Lung (tissue), 12 donors: ENCODE measurements around the gene DGAT2L6. TPM values are rescaled to one million over a fixed set of nuclear protein-coding genes. Genes with fewer than 3 reads are reported as not detected.

Experiments
- ATAC-seq: fragments of 200-7000 bp; cut with Tn5 transposase; one replicate; pipeline ENCODE4 v1.9.1; 2020; ENCODE audit warnings: moderate number of reproducible peaks; ENCODE audit not compliant: insufficient read depth, low FRiP score
- DNase-seq, 3 donors: peaks; one replicate each; pipeline ENCODE4 v3.0.0-alpha.2; 2013 to 2017
- H3K27ac ChIP-seq, 2 donors: one replicate each; pipeline ENCODE4 v1.5.1; 2013; ENCODE audit warnings: mild to moderate bottlenecking in 2 of 2, moderate library complexity in 2 of 2, control low read depth in 1 of 2, inconsistent platforms in 1 of 2, low read depth in 1 of 2, low read length in 1 of 2
- H3K27me3 ChIP-seq, 3 donors: one replicate each; pipeline ENCODE4 v1.5.1; 2013; ENCODE audit warnings: low read length in 2 of 3; ENCODE audit not compliant: control insufficient read depth in 3 of 3, insufficient read depth in 3 of 3
- H3K36me3 ChIP-seq, 4 donors: one replicate each; pipeline ENCODE4 v1.5.1; 2013; ENCODE audit warnings: low read length in 4 of 4, mild to moderate bottlenecking in 1 of 4, moderate library complexity in 1 of 4; ENCODE audit not compliant: control insufficient read depth in 4 of 4, insufficient read depth in 4 of 4
- H3K4me1 ChIP-seq, 5 donors: one replicate each; pipeline ENCODE4 v1.5.1; 2013; ENCODE audit warnings: low read length in 5 of 5, mild to moderate bottlenecking in 2 of 5, moderate library complexity in 1 of 5; ENCODE audit not compliant: control insufficient read depth in 5 of 5, insufficient read depth in 5 of 5
- H3K4me3 ChIP-seq: one replicate; pipeline ENCODE4 v1.5.1; 2013; ENCODE audit warnings: mild to moderate bottlenecking, control low read depth, moderate library complexity
- H3K9ac ChIP-seq, 2 donors: one replicate each; pipeline ENCODE4 v1.5.1; 2013; ENCODE audit warnings: low read length in 2 of 2, control low read depth in 1 of 2; ENCODE audit not compliant: insufficient read depth in 1 of 2
- H3K9me3 ChIP-seq, 4 donors: one replicate each; pipeline ENCODE4 v1.5.1; 2013; ENCODE audit warnings: low read length in 3 of 4, mild to moderate bottlenecking in 1 of 4, moderate library complexity in 1 of 4; ENCODE audit not compliant: control insufficient read depth in 4 of 4, insufficient read depth in 3 of 4
- CTCF ChIP-seq: IDR thresholded peaks from 2 replicates; pipeline ENCODE4 v1.5.1; 2012; ENCODE audit warnings: mild to moderate bottlenecking; ENCODE audit errors: control extremely low read depth, extremely low read depth
- WGBS, 2 donors: extraction: QIAGEN DNeasy Blood & Tissue Kit; methylation state at CpG; one replicate each; pipeline ENCODE4 v1.1.7; 2013; 5-methylcytosine and 5-hydroxymethylcytosine counted together
- polyA plus RNA-seq, 2 donors: library from polyadenylated mRNA; stranded (reverse); fragments of 200-250 nt; gene quantifications; one replicate each; pipeline ENCODE4 v1.2.1, GENCODE V29; 2013
- total RNA-seq, 2 donors: library from RNA; depleted of rRNA in 1 of 2; stranded (reverse); fragments of >200 nt in 1 of 2; gene quantifications; one replicate each; pipeline ENCODE4 v1.2.1, GENCODE V29; 2014 to 2021
- donor health status: control.
- donor health status: control.
- donor health status: Bipolar disorder and iron deficiency.
- donor health status: healthy.
- donor health status: DM: yes; HTN: yes; CAD: no.

The DGAT2L6 gene
- total and polyA plus RNA-seq, 4 donors: not detected

GRCh38 chrX:70247252-70247651 lies 70.0 kb downstream of the DGAT2L6 start:
- no peak for DNase-seq
- Histone ChIP-seq H3K27ac (no peak overlapping the region), H3K9me3 (no peaks in the 10 kb centered on the region), H3K27me3 (no peaks in the 10 kb centered on the region), H3K4me3 (no peak overlapping the region), H3K4me1 (no peaks in the 10 kb centered on the region), H3K36me3 (no peaks in the 10 kb centered on the region), H3K9ac (no peak overlapping the region)
- TF ChIP-seq CTCF: no peak
- no peak for ATAC-seq
- WGBS, 2 donors: 94 to 100% methylated on average over 2 of the region's 2 CpGs

DNA sequence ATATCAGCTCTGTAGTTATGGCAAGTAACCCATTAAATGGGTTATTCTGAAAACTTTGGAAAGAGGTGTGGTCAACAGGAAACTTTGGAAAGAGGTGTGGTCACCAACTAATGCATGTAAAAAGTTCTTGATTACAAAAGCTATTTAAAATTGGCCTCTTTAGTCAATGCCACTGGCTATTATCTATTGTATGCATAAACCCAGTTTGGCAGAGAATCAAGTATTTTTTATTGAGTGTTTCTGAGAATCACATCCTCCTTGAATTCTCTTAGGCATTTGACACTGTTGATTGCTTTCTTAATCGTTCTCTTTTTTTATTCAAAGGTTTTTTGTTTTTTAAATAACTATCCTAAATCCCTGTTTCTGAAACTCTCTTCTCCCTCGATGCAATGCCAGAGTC lies 75.2 kb downstream of the DGAT2L6 start:
- Histone ChIP-seq H3K27me3 (no peaks in the 10 kb centered on the region), H3K4me3 (no peak overlapping the region), H3K9ac (no peak overlapping the region), H3K27ac (no peak overlapping the region), H3K36me3 (no peaks in the 10 kb centered on the region), H3K4me1 (no peaks in the 10 kb centered on the region), H3K9me3 (no peaks in the 10 kb centered on the region)
- 52 to 68% methylated on average over 2 of the region's 2 CpGs for WGBS, 2 donors
- no peak for TF ChIP-seq CTCF
- DNase-seq (no peak), ATAC-seq (no peak)

DNA sequence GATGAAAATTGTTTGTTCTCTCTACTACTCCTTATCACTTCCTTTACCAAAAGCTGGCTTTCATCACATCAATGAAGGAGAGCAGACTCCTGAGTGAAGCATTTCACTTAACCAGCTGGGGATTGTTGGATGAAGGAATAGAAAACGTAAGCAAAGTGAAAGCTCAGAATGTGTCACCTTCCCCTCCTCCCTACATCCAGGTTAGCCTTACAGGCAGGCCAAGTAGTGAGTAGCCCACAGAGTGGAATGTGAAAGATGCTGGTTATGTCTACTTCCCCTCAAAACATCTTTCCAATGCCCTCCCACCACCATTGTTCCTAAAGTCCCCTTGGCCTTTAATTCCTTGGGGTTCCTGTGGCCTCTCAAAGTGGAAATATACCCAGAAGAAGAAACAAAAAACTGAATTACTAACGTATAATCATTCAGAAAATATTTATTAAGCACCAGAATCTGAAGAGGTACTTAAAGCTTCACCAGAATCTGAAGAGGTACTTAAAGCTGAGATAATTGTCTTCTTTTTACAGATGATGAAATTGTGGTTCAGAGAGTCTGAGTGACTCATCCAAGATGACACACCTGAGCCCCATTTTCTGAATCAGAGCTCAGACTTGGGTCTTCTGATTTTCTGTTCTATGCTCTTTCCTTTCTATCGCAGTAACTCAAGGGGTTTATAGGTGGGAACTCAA lies 76.2 kb downstream of the DGAT2L6 start:
- H3K36me3 ChIP-seq: no peaks in the 10 kb centered on the region
- no peaks in the 10 kb centered on the region for H3K4me1 ChIP-seq
- no peaks in the 10 kb centered on the region for H3K27me3 ChIP-seq
- no peak overlapping the region for H3K9ac ChIP-seq
- no peak overlapping the region for H3K27ac ChIP-seq
- no peaks in the 10 kb centered on the region for H3K9me3 ChIP-seq
- no peak for TF ChIP-seq CTCF
- ATAC-seq: no peak
- H3K4me3 ChIP-seq: no peak overlapping the region
- no peak for DNase-seq
- WGBS, 2 donors: 69 to 87% methylated on average over 3 of the region's 3 CpGs

- ATAC-seq (no peak), DNase-seq (no peak)
- Histone ChIP-seq H3K27me3 (no peaks in the 10 kb centered on the region), H3K9me3 (no peaks in the 10 kb centered on the region), H3K9ac (no peak overlapping the region), H3K4me3 (no peak overlapping the region), H3K36me3 (peaks cover 0 to 2% (median 0%) of the 10 kb centered on the region in 4 donors), H3K4me1 (no peaks in the 10 kb centered on the region), H3K27ac (no peak overlapping the region)
- TF ChIP-seq CTCF: no peak
- WGBS, 2 donors: 64 to 93% methylated on average over 1 of the region's 1 CpG
Measured at GRCh38 chrX:70254063-70254400, 76.7 kb downstream of the DGAT2L6 start.
